Measurements from ENCODE around the gene NFE2L1. TPM values are rescaled to one million over a fixed set of nuclear protein-coding genes. Genes with fewer than 3 reads are reported as not detected.

Gene NFE2L1
- total and polyA plus RNA-seq, 9 of the 15 experiments (the other 6 are each of a cell fraction or from before 2014, with no cell fraction given): 2.0 to 68.6 (median 39.7) TPM

DNA sequence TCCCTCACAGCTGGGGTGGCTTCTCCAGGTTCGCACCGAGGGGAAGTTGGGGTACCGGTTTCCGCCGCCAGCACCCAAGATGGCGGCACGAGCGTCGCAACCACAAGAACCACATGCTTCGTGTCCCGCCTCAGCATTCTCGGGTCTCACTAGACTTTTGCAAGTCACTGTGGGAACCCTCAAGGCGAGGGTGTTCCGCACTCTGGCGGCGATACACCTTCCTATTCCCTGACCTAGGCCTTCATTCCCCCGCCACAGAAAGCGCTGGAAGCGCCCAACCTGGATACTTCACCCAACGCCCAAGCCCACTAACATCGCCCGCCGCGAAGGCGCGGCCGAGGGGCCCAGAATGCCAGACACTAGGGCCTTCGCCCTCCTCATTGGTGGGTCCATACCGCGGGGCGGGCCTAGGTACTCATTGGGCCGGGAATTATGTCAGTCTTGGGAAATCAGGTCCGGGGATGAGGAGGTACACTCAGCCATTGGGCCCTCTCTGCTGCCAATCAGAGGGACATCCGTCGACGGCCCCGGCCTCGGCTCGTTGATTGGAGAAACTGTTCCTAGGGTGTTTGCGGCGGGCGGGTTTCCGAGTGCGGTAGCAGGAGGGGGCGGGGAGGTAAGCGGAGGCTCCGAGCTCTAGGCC, at the start of gene NFE2L1 (continued):
- TF ChIP-seq, protein P1, sequence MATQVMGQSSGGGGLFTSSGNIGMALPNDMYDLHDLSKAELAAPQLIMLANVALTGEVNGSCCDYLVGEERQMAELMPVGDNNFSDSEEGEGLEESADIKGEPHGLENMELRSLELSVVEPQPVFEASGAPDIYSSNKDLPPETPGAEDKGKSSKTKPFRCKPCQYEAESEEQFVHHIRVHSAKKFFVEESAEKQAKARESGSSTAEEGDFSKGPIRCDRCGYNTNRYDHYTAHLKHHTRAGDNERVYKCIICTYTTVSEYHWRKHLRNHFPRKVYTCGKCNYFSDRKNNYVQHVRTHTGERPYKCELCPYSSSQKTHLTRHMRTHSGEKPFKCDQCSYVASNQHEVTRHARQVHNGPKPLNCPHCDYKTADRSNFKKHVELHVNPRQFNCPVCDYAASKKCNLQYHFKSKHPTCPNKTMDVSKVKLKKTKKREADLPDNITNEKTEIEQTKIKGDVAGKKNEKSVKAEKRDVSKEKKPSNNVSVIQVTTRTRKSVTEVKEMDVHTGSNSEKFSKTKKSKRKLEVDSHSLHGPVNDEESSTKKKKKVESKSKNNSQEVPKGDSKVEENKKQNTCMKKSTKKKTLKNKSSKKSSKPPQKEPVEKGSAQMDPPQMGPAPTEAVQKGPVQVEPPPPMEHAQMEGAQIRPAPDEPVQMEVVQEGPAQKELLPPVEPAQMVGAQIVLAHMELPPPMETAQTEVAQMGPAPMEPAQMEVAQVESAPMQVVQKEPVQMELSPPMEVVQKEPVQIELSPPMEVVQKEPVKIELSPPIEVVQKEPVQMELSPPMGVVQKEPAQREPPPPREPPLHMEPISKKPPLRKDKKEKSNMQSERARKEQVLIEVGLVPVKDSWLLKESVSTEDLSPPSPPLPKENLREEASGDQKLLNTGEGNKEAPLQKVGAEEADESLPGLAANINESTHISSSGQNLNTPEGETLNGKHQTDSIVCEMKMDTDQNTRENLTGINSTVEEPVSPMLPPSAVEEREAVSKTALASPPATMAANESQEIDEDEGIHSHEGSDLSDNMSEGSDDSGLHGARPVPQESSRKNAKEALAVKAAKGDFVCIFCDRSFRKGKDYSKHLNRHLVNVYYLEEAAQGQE (IDR thresholded peaks at IDR 0.05; ENCODE audit: borderline replicate concordance): peak; percentile 63
- TF ChIP-seq, protein P1 (CRISPR knock-in tag; IDR thresholded peaks at IDR 0.05; ENCODE audit: low read depth): peak; percentile 49; the same call in 1 of the 2 replicates
- no peak for TF ChIP-seq IFI16 (CRISPR knock-in tag; IDR thresholded peaks at IDR 0.05)
- TF ChIP-seq, protein P2, sequence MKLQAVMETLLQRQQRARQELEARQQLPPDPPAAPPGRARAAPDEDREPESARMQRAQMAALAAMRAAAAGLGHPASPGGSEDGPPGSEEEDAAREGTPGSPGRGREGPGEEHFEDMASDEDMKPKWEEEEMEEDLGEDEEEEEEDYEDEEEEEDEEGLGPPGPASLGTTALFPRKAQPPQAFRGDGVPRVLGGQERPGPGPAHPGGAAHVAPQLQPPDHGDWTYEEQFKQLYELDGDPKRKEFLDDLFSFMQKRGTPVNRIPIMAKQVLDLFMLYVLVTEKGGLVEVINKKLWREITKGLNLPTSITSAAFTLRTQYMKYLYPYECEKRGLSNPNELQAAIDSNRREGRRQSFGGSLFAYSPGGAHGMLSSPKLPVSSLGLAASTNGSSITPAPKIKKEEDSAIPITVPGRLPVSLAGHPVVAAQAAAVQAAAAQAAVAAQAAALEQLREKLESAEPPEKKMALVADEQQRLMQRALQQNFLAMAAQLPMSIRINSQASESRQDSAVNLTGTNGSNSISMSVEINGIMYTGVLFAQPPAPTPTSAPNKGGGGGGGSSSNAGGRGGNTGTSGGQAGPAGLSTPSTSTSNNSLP (IDR thresholded peaks at IDR 0.05; ENCODE audit: borderline replicate concordance, low read depth, low read length): peak; percentile 80; the same call in 1 of the 2 replicates
- no peak for TF ChIP-seq ZNF696 (CRISPR knock-in tag; conservative IDR thresholded peaks at IDR 0.05)
- TF ChIP-seq, protein P3, sequence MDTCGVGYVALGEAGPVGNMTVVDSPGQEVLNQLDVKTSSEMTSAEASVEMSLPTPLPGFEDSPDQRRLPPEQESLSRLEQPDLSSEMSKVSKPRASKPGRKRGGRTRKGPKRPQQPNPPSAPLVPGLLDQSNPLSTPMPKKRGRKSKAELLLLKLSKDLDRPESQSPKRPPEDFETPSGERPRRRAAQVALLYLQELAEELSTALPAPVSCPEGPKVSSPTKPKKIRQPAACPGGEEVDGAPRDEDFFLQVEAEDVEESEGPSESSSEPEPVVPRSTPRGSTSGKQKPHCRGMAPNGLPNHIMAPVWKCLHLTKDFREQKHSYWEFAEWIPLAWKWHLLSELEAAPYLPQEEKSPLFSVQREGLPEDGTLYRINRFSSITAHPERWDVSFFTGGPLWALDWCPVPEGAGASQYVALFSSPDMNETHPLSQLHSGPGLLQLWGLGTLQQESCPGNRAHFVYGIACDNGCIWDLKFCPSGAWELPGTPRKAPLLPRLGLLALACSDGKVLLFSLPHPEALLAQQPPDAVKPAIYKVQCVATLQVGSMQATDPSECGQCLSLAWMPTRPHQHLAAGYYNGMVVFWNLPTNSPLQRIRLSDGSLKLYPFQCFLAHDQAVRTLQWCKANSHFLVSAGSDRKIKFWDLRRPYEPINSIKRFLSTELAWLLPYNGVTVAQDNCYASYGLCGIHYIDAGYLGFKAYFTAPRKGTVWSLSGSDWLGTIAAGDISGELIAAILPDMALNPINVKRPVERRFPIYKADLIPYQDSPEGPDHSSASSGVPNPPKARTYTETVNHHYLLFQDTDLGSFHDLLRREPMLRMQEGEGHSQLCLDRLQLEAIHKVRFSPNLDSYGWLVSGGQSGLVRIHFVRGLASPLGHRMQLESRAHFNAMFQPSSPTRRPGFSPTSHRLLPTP (IDR thresholded peaks at IDR 0.05; ENCODE audit: borderline replicate concordance, extremely low read depth, insufficient read length): no peak
- TF ChIP-seq, protein P4, sequence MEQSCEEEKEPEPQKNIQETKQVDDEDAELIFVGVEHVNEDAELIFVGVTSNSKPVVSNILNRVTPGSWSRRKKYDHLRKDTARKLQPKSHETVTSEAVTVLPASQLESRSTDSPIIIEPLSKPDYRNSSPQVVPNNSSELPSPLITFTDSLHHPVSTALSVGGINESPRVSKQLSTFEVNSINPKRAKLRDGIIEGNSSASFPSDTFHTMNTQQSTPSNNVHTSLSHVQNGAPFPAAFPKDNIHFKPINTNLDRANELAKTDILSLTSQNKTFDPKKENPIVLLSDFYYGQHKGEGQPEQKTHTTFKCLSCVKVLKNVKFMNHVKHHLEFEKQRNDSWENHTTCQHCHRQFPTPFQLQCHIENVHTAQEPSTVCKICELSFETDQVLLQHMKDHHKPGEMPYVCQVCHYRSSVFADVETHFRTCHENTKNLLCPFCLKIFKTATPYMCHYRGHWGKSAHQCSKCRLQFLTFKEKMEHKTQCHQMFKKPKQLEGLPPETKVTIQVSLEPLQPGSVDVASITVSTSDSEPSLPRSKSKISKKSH (CRISPR knock-in tag; IDR thresholded peaks at IDR 0.05): no peak
- no peak for TF ChIP-seq GTF2F1 (IDR thresholded peaks at IDR 0.05; ENCODE audit: low read depth, low read length)
- TF ChIP-seq ZNF586 (CRISPR knock-in tag; conservative IDR thresholded peaks at IDR 0.05): no peak
- peak; percentile 71 for TF ChIP-seq TAF9B (IDR thresholded peaks at IDR 0.05; ENCODE audit: partially characterized antibody)
- TF ChIP-seq ZNF41 (CRISPR knock-in tag; conservative IDR thresholded peaks at IDR 0.05): peak; percentile 78; the same call in 1 of the 2 replicates
- 0 out of 2 replicates have a peak, but pooled peaks have one; percentile 54 for TF ChIP-seq ZNF133 (CRISPR knock-in tag; IDR thresholded peaks at IDR 0.05)
- TF ChIP-seq PPARD (CRISPR knock-in tag; IDR thresholded peaks at IDR 0.05): no peak
